GM18951 (cell line): ENCODE results near the gene B9D1.

Experiments
- POLR2A ChIP-seq: IDR thresholded peaks from 4 replicates; pipeline ENCODE4 v1.6.1; 2011; ENCODE audit warnings: mild to moderate bottlenecking; ENCODE audit not compliant: insufficient read length, insufficient read depth; ENCODE audit errors: extremely low read depth
- in situ Hi-C: fragments of 300-500 bp; cut with MboI; formaldehyde crosslinking; loops from one replicate; pipeline ENCODE4 v1.12.0; 2022; ENCODE audit warnings: low sequenced_read_pairs, mixed read lengths, inconsistent platforms; ENCODE audit not compliant: unreplicated experiment

B9D1 gene

DNA sequence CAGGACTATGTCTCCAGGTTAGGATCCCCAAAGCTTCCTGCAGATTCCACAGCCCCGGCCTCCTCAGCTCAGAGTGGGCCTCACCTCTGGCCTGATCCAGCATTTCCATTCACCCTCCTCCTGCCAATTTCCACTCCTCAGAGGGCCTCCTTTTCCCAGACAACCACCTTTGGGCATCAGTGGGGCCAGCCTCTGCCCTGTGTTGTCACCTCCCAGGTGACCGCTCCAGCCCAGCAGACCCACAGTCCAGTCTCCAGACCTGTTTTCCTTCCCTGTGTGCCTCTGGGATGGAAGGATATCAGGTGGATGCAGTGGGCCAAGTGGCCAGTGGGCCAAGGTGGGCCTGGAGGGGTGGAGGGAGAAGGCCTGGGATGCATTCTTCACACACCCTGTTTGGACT is 32.7 kb downstream of the B9D1 start:
- in situ Hi-C loops: no loop called here
- no peak for TF ChIP-seq POLR2A

- no peak for TF ChIP-seq POLR2A
- in situ Hi-C loops: no loop called here
Measured at GRCh38 chr17:19329136-19329535, 33.4 kb downstream of the B9D1 start.

DNA sequence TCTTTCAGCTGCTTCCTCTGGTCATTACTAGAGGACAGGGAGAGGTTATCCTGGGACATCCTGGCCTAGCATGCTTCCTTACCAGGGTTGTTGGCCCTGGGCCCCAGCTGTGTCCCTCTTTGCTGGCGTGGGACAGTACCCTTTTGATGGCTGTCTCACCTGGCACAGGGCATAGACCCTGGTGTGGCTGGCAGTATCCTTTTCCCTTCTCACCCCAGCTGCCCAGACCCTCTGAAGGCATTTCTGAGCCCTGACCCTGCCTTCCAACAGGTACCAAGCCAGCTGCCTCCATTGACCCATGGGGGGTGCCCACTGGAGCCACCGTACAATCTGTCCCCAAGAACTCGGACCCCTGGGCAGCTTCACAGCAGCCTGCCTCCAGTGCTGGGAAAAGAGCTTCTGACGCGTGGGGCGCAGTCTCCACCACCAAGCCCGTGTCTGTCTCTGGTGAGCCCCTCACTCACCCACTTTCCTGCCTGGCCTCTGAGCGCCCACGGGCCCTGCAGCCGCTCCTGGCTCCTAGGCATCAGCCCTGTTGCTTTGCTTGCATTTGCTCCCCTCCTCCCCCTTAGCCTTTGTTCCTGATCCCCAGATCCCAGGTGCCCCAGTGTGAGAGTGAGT is 34.0 kb downstream of the B9D1 start:
- no peak for TF ChIP-seq POLR2A
- in situ Hi-C loops: no loop called here

GRCh38 chr17:19327031-19327783 is 35.3 kb downstream of the B9D1 start:
- in situ Hi-C loops: no loop called here

GRCh38 chr17:19325542-19325941 is 37.0 kb downstream of the B9D1 start:
- in situ Hi-C loops: no loop called here
- no peak for TF ChIP-seq POLR2A

More at GRCh38 chr17:19327031-19327783, 35.3 kb downstream of the B9D1 start:
- no peak for TF ChIP-seq POLR2A

DNA sequence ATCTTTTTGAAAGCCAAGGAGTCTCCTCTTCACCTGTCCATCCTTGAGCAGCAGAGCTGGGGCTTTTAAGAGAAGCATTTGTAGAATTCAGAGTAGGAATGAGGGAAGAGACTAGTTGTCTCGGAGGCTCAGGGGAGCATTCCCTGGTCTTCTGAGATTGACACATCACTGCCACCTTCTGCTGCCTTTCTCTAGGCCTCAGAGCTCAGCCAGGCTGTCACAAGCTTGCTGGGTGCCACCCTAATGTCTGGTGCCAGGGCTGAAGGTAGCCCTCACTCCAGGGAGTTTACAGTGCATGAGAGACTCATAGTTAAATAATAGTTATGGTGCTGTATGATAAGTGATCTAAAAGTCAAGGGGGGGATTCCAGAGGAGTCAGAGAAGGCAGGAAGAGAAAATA is 39.7 kb downstream of the B9D1 start:
- in situ Hi-C loops: no loop called here
- no peak for TF ChIP-seq POLR2A

DNA sequence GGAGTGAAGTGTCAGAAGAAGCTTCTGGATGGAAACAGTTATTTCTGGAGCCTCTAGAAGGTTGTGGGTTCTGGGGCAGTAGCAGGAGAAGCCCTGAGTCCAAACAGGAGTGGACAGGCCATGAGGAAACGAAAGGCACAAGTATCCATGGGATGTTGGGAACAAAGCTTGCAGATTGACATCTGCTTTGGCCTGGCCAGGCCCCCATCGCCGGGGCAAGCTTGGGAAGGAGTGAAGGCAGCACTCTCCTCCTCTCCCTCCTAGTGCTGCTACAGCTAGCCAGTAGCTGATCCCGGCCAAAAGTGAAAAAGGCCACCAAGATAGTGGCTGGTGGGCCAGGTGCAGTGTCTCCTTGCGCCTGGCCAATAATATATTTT is 40.4 kb downstream of the B9D1 start:
- TF ChIP-seq POLR2A: no peak
- in situ Hi-C loops: no loop called here

DNA sequence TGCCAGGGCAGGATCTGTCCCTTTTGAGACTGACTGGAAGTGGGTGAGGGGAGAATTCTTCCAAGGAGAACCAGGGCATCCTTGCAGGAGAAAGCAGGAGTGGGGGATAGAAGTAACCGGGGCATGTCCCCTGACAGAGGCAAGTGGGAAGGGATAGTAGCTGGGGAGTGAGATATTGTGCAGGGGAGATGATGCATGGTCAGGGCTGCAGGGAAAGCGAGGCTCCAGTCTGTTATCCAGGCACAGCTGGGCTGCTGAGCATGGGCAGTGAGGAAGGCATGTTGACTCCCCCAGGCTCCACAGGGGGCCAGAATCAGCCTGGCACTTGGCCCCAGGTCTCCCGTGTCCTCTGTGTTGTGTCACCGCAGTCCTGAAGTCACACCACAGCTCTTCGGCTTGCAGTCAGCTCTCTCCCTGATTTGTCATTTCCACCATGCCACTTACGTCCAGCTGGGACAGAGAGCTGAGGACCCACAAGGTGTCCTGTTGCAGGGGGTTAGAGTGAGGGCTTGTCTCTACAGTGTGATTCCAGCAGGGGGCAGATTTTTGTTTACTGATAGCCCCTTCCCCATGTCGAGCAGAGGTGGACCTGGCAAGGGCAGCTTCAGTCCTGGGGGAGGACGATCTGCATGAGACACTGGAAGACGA is 40.9 kb downstream of the B9D1 start:
- in situ Hi-C loops: no loop called here
- TF ChIP-seq POLR2A: no peak

DNA sequence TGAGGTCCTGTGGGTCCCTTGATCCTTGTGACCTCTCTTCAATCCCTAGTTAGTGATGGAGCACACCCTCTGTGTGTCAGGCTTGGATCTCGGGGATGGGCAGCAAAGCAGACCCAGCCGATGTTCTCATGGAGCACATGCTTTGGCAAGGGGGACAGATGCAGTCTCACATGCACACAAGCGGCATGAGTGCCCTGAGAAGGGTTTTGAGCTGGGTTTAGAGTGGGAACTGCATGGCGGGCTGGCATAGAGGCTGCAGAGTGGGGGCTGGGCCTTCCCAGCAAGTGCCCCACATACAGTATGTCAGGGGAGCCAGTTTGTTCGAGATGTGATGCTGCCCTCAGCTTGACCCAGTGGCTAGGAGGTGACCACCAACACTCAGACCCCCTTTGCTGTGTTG is 41.6 kb downstream of the B9D1 start:
- no peak for TF ChIP-seq POLR2A
- in situ Hi-C loops: no loop called here

GRCh38 chr17:19319771-19320505 is 42.6 kb downstream of the B9D1 start:
- in situ Hi-C loops: no loop called here
- no peak for TF ChIP-seq POLR2A

- no peak for TF ChIP-seq POLR2A
- in situ Hi-C loops: no loop called here
Measured at GRCh38 chr17:19318611-19319010, 43.9 kb downstream of the B9D1 start.

GRCh38 chr17:19317359-19318095 is 45.0 kb downstream of the B9D1 start:
- no peak for TF ChIP-seq POLR2A
- in situ Hi-C loops: no loop called here
